Activated CD4-positive, alpha-beta memory T cell treated with anti-CD3 and anti-CD28 coated beads, Interleukin-2, amount 10 ng/mL, durations not matched to agents 7 days and 5 days (primary cell): ENCODE data around the gene ZNF580. TPM values are rescaled to one million over a fixed set of nuclear protein-coding genes. Genes with fewer than 3 reads are reported as not detected.

Experiments
- CTCF ChIA-PET: fragments of 350-600 bp; sonication (Branson Sonifier 250); formaldehyde crosslinking; loops from one replicate; lab custom pipeline; 2021; ENCODE audit warnings: antibody characterized with exemption, inconsistent platforms; lab: Charles Lee
- POLR2A ChIA-PET: fragments of 350-600 bp; sonication (Branson Sonifier 250); formaldehyde crosslinking; loops from one replicate; lab custom pipeline; 2021; ENCODE audit warnings: antibody characterized with exemption; lab: Charles Lee
- DNase-seq: peaks from one replicate; pipeline ENCODE4 v3.0.0-alpha.2; 2020
- H3K27ac Mint-ChIP-seq: one replicate; pipeline ENCODE4 v1.8.0; 2021; ENCODE audit warnings: mild to moderate bottlenecking, mixed read lengths
- H3K27me3 Mint-ChIP-seq: one replicate; pipeline ENCODE4 v1.8.0; 2021; ENCODE audit warnings: mixed read lengths
- H3K36me3 Mint-ChIP-seq: one replicate; pipeline ENCODE4 v1.8.0; 2021; ENCODE audit warnings: low read depth, mixed read lengths
- H3K4me1 Mint-ChIP-seq: one replicate; pipeline ENCODE4 v1.8.0; 2021; ENCODE audit warnings: mixed read lengths
- H3K4me3 Mint-ChIP-seq: one replicate; pipeline ENCODE4 v1.8.0; 2021; ENCODE audit warnings: mild to moderate bottlenecking, mixed read lengths
- H3K9me3 Mint-ChIP-seq: one replicate; pipeline ENCODE4 v1.8.0; 2021; ENCODE audit warnings: mixed read lengths
- total RNA-seq, 2 experiments: library from RNA; stranded (reverse); gene quantifications; one replicate each; pipeline ENCODE4 v1.2.3, GENCODE V29; 2021

Gene ZNF580
- total RNA-seq, 2 experiments from 2014 or later, result 35.7 to 39.7 TPM

- Mint-ChIP-seq H3K4me1 (peaks cover 41% of the 10 kb centered on the region), H3K9me3 (no peaks in the 10 kb centered on the region), H3K36me3 (peaks cover 60% of the 10 kb centered on the region), H3K27ac (no peak overlapping the region), H3K4me3 (no peak overlapping the region), H3K27me3 (no peaks in the 10 kb centered on the region)
- CTCF ChIA-PET, result no interaction called here
- DNase-seq, result no peak
- POLR2A ChIA-PET, result no interaction called here
Observed at GRCh38 chr19:55679343-55680257, 38.8 kb downstream of the ZNF580 start.

GRCh38 chr19:55680339-55681130 is 39.7 kb downstream of the ZNF580 start:
- no peaks in the 10 kb centered on the region for H3K27me3 Mint-ChIP-seq
- CTCF ChIA-PET, result interaction anchor here (1.5 kb wide), 1 partner anchor 23 kb away, joined by 8 read pairs; no protein-coding TSS in a partner anchor
- H3K36me3 Mint-ChIP-seq, result peaks cover 62% of the 10 kb centered on the region
- no peak overlapping the region for H3K27ac Mint-ChIP-seq
- no peak overlapping the region for H3K4me3 Mint-ChIP-seq
- DNase-seq, result no peak
- POLR2A ChIA-PET, result no interaction called here
- no peaks in the 10 kb centered on the region for H3K9me3 Mint-ChIP-seq
- peaks cover 40% of the 10 kb centered on the region for H3K4me1 Mint-ChIP-seq

GRCh38 chr19:55681131-55682092 is 40.6 kb downstream of the ZNF580 start:
- Mint-ChIP-seq H3K4me3 (no peak overlapping the region), H3K27ac (no peak overlapping the region), H3K9me3 (no peaks in the 10 kb centered on the region), H3K27me3 (no peaks in the 10 kb centered on the region), H3K4me1 (peaks cover 35% of the 10 kb centered on the region), H3K36me3 (peaks cover 64% of the 10 kb centered on the region)
- DNase-seq, result no peak
- ChIA-PET CTCF (interaction anchor here (1.5 kb wide), 1 partner anchor 22 kb away, joined by 8 read pairs; no protein-coding TSS in a partner anchor), POLR2A (interaction anchor here (0.7 kb wide), 1 partner anchor 35 kb away, joined by 3 read pairs; no protein-coding TSS in a partner anchor)

- CTCF ChIA-PET, result interaction anchor here (0.6 kb wide), 1 partner anchor 30 kb away, joined by 3 read pairs; no protein-coding TSS in a partner anchor
- Mint-ChIP-seq H3K4me3 (no peak overlapping the region), H3K9me3 (no peaks in the 10 kb centered on the region), H3K4me1 (peaks cover 20% of the 10 kb centered on the region), H3K36me3 (peaks cover 47% of the 10 kb centered on the region), H3K27ac (no peak overlapping the region), H3K27me3 (no peaks in the 10 kb centered on the region)
- no peak for DNase-seq
- POLR2A ChIA-PET, result no interaction called here
Observed at GRCh38 chr19:55683449-55684261, 42.9 kb downstream of the ZNF580 start.

- no peaks in the 10 kb centered on the region for H3K9me3 Mint-ChIP-seq
- H3K27ac Mint-ChIP-seq, result no peak overlapping the region
- H3K27me3 Mint-ChIP-seq, result no peaks in the 10 kb centered on the region
- no peak overlapping the region for H3K4me3 Mint-ChIP-seq
- DNase-seq, result no peak
- ChIA-PET POLR2A (no interaction called here), CTCF (no interaction called here)
- peaks cover 9% of the 10 kb centered on the region for H3K4me1 Mint-ChIP-seq
- peaks cover 41% of the 10 kb centered on the region for H3K36me3 Mint-ChIP-seq
Observed at GRCh38 chr19:55684946-55685681, 44.3 kb downstream of the ZNF580 start.

- no peaks in the 10 kb centered on the region for H3K27me3 Mint-ChIP-seq
- POLR2A ChIA-PET, result no interaction called here
Observed at GRCh38 chr19:55685776-55686175, 45.0 kb downstream of the ZNF580 start.

GRCh38 chr19:55686311-55687050 is 45.7 kb downstream of the ZNF580 start:
- DNase-seq, result no peak
- H3K27ac Mint-ChIP-seq, result no peak overlapping the region
- H3K27me3 Mint-ChIP-seq, result no peaks in the 10 kb centered on the region
- H3K36me3 Mint-ChIP-seq, result peaks cover 30% of the 10 kb centered on the region
- CTCF ChIA-PET, result no interaction called here
- H3K9me3 Mint-ChIP-seq, result no peaks in the 10 kb centered on the region
- H3K4me1 Mint-ChIP-seq, result peaks cover 9% of the 10 kb centered on the region
- POLR2A ChIA-PET, result no interaction called here
- H3K4me3 Mint-ChIP-seq, result no peak overlapping the region

More at GRCh38 chr19:55685776-55686175, 45.0 kb downstream of the ZNF580 start:
- Mint-ChIP-seq H3K9me3 (no peaks in the 10 kb centered on the region), H3K27ac (no peak overlapping the region), H3K4me3 (no peak overlapping the region), H3K4me1 (peaks cover 9% of the 10 kb centered on the region), H3K36me3 (peaks cover 34% of the 10 kb centered on the region)
- DNase-seq, result no peak
- CTCF ChIA-PET, result no interaction called here

- Mint-ChIP-seq H3K9me3 (no peaks in the 10 kb centered on the region), H3K36me3 (peaks cover 27% of the 10 kb centered on the region), H3K27ac (no peak overlapping the region), H3K4me1 (peaks cover 9% of the 10 kb centered on the region), H3K4me3 (no peak overlapping the region), H3K27me3 (no peaks in the 10 kb centered on the region)
- ChIA-PET CTCF (no interaction called here), POLR2A (no interaction called here)
- DNase-seq, result no peak
Observed at GRCh38 chr19:55687281-55688201, 46.7 kb downstream of the ZNF580 start.

- DNase-seq, result no peak
- Mint-ChIP-seq H3K27me3 (no peaks in the 10 kb centered on the region), H3K9me3 (no peaks in the 10 kb centered on the region), H3K36me3 (peaks cover 30% of the 10 kb centered on the region), H3K4me3 (no peak overlapping the region), H3K27ac (no peak overlapping the region), H3K4me1 (peaks cover 9% of the 10 kb centered on the region)
- ChIA-PET POLR2A (no interaction called here), CTCF (no interaction called here)
Observed at GRCh38 chr19:55688422-55689218, 47.8 kb downstream of the ZNF580 start.
